GM13976 (cell line): Measurements from ENCODE around the gene VSTM2B.

Source experiments
- DNase-seq: peaks from one replicate; pipeline ENCODE4 v3.0.0; 2012; ENCODE audit warnings: low spot score
- CTCF ChIP-seq: IDR thresholded peaks from 2 replicates; pipeline ENCODE4 v1.5.1; 2012; ENCODE audit warnings: borderline replicate concordance, mild to moderate bottlenecking; ENCODE audit not compliant: insufficient read depth; ENCODE audit errors: extremely low read depth, missing control alignments, control extremely low read depth
- in situ Hi-C: fragments of 300-500 bp; cut with MboI; formaldehyde crosslinking; loops from one replicate; pipeline ENCODE4 v1.12.0; 2022; ENCODE audit warnings: low sequenced_read_pairs, mixed read lengths, inconsistent platforms; ENCODE audit not compliant: unreplicated experiment

Gene VSTM2B

GRCh38 chr19:29503140-29503758, 22.5 kb upstream of the VSTM2B start:
- no peak for DNase-seq
- no peak for TF ChIP-seq CTCF
- in situ Hi-C loops, result no loop called here

- in situ Hi-C loops, result no loop called here
- no peak for DNase-seq
- TF ChIP-seq CTCF, result no peak
Measured at GRCh38 chr19:29503785-29504184, 22.0 kb upstream of the VSTM2B start.

- in situ Hi-C loops, result no loop called here
- no peak for TF ChIP-seq CTCF
- DNase-seq, result no peak
Measured at GRCh38 chr19:29504454-29504853, 21.3 kb upstream of the VSTM2B start.

GRCh38 chr19:29505097-29505824, 20.5 kb upstream of the VSTM2B start:
- in situ Hi-C loops, result no loop called here
- no peak for TF ChIP-seq CTCF
- DNase-seq, result no peak

- DNase-seq, result no peak
- TF ChIP-seq CTCF, result no peak
- in situ Hi-C loops, result no loop called here
Measured at GRCh38 chr19:29506619-29506911, 19.2 kb upstream of the VSTM2B start.

GRCh38 chr19:29507081-29507860, 18.5 kb upstream of the VSTM2B start:
- in situ Hi-C loops, result no loop called here
- no peak for TF ChIP-seq CTCF
- DNase-seq, result no peak
